K562 (cell line): ENCODE data around the gene ZNF467. TPM values are rescaled to one million over a fixed set of nuclear protein-coding genes. Genes with fewer than 3 reads are reported as not detected.

Source experiments
- ATAC-seq: fragments of 200-7000 bp; cut with Tn5 transposase; 3 replicates; pipeline ENCODE4 v1.9.1; 2020; ENCODE audit warnings: moderate library complexity
- BruUV-seq: library from RNA; stranded (reverse); fragments of 400-500 nt; replicated peaks from 2 replicates; lab custom pipeline; 2021; lab: Mats Ljungman, UMichigan
- CTCF ChIA-PET: fragments of 300-600 bp; formaldehyde crosslinking; extraction: SDS; loops from one replicate; lab custom pipeline; 2021; ENCODE audit warnings: low intra/inter-chr PET ratio; lab: Yijun Ruan, JAX
- POLR2A ChIA-PET: fragments of 300-600, 350-650 bp; sonication (Branson Sonifier 250); formaldehyde crosslinking; extraction: SDS; loops from one replicate; lab custom pipeline; 2021; ENCODE audit warnings: antibody characterized with exemption, inconsistent platforms; lab: Yijun Ruan, JAX
- DNase-seq, 4 experiments: peaks; one replicate each; pipeline versions ENCODE4 v3.0.0 to v3.0.0-alpha.2; 2011 to 2018; ENCODE audit warnings: low spot score in 3 of 4, mixed read lengths in 3 of 4; ENCODE audit errors: extremely low read depth in 1 of 4
- FAIRE-seq: peaks from 2 replicates; lab custom pipeline; 2011; peaks lifted over from hg19 to GRCh38; lab: Jason Lieb, UNC
- H2AFZ ChIP-seq: 2 replicates; pipeline ENCODE4 v1.6.0; 2011; ENCODE audit warnings: low read depth, low read length, control low read depth, inconsistent platforms
- H3K27ac ChIP-seq: fragments of 200-600 bp; 3 replicates; pipeline ENCODE4 v1.8.0; 2011; ENCODE audit warnings: low read depth, mild to moderate bottlenecking, control low read depth, inconsistent platforms, low read length, moderate library complexity, mixed read lengths; ENCODE audit errors: extremely low read depth
- H3K27me3 ChIP-seq, 2 experiments: fragments of 300-600 bp in 1 of 2; 2 replicates in 1 of 2; 3 replicates in 1 of 2; pipeline versions ENCODE4 v1.6.0 to v1.8.0; 2011; ENCODE audit warnings: inconsistent platforms in 2 of 2, low read length in 2 of 2, mild to moderate bottlenecking in 1 of 2, mixed read lengths in 1 of 2, moderate library complexity in 1 of 2; ENCODE audit not compliant: control insufficient read depth in 2 of 2, insufficient read depth in 2 of 2
- H3K36me3 ChIP-seq: fragments of 300-600 bp; 3 replicates; pipeline ENCODE4 v1.8.0; 2011; ENCODE audit warnings: mild to moderate bottlenecking, low read length, inconsistent platforms; ENCODE audit not compliant: control insufficient read depth, insufficient read depth
- H3K4me1 ChIP-seq, 2 experiments: fragments of 200-600 bp in 1 of 2; replicated peaks in 1 of 2; 2 replicates in 1 of 2; 3 replicates in 1 of 2; pipeline versions ENCODE4 v1.5.1 to v1.8.0; 2011; ENCODE audit warnings: inconsistent platforms in 2 of 2, low read length in 2 of 2, mild to moderate bottlenecking in 1 of 2, mixed read lengths in 1 of 2, moderate library complexity in 1 of 2; ENCODE audit not compliant: control insufficient read depth in 2 of 2, insufficient read depth in 2 of 2
- H3K4me2 ChIP-seq: 2 replicates; pipeline ENCODE4 v1.6.1; 2011; ENCODE audit warnings: low read length, control low read depth, inconsistent platforms, mixed read lengths; ENCODE audit not compliant: insufficient read depth
- H3K4me3 ChIP-seq: fragments of 200-600 bp; sonication (generic), shearing (Covaris generic); 2 replicates; pipeline ENCODE4 v1.5.1; 2016; ENCODE audit warnings: control low read depth, inconsistent platforms
- H3K79me2 ChIP-seq: fragments of 200-600 bp; 3 replicates; pipeline ENCODE4 v1.8.0; 2011; ENCODE audit warnings: low read length, inconsistent platforms; ENCODE audit not compliant: control insufficient read depth, insufficient read depth
- H3K9ac ChIP-seq, 2 experiments: 2 replicates each; pipeline versions ENCODE4 v1.6.0 to v1.6.1; 2011; ENCODE audit warnings: low read depth in 2 of 2, low read length in 2 of 2, control low read depth in 1 of 2, inconsistent platforms in 1 of 2, mild to moderate bottlenecking in 1 of 2, mixed read lengths in 1 of 2; ENCODE audit not compliant: insufficient read depth in 1 of 2
- H3K9me1 ChIP-seq: one replicate; pipeline ENCODE4 v1.6.0; 2011; ENCODE audit warnings: inconsistent platforms, mild to moderate bottlenecking, low read length, moderate library complexity; ENCODE audit not compliant: control insufficient read depth, insufficient read depth
- H3K9me3 ChIP-seq: replicated peaks from 2 replicates; pipeline ENCODE4 v1.5.1; 2011; ENCODE audit warnings: low read depth, low read length, inconsistent platforms; ENCODE audit not compliant: control insufficient read depth, insufficient read depth
- H4K20me1 ChIP-seq: replicated peaks from 2 replicates; pipeline ENCODE4 v1.6.1; 2011; ENCODE audit warnings: low read length, inconsistent platforms, mixed read lengths; ENCODE audit not compliant: control insufficient read depth, insufficient read depth
- ATF2 ChIP-seq: sonication (generic); formaldehyde crosslinking; IDR thresholded peaks from 2 replicates; pipeline ENCODE4 v1.8.1; 2022; ENCODE audit warnings: missing genetic modification reagents
- DNMT1 ChIP-seq: fragments of 450-650 bp; IDR thresholded peaks from 2 replicates; pipeline ENCODE4 v1.6.1; 2016; ENCODE audit warnings: antibody characterized with exemption, mild to moderate bottlenecking
- ETS2 ChIP-seq: IDR thresholded peaks from 2 replicates; pipeline ENCODE4 v1.6.1; 2016; ENCODE audit warnings: borderline replicate concordance, missing genetic modification characterization, mild to moderate bottlenecking, moderate library complexity, missing compliant biosample characterization; ENCODE audit not compliant: poor library complexity, severe bottlenecking
- FOSL1 ChIP-seq: fragments of 200-800 bp; sonication (Bioruptor generic); conservative IDR thresholded peaks from 2 replicates; pipeline ENCODE4 v1.6.1; 2016; ENCODE audit warnings: missing genetic modification characterization, missing compliant biosample characterization
- MCM2 ChIP-seq: fragments of 450-650 bp; IDR thresholded peaks from 2 replicates; pipeline ENCODE4 v1.6.1; 2017; ENCODE audit warnings: low read depth, mild to moderate bottlenecking
- RB1 ChIP-seq: fragments of 450-650 bp; IDR thresholded peaks from 2 replicates; pipeline ENCODE4 v1.6.1; 2017; ENCODE audit warnings: low read depth, mild to moderate bottlenecking
- ZBTB40 ChIP-seq, 2 experiments: fragments of 450-650 bp in 1 of 2; sonication (generic) in 1 of 2; formaldehyde crosslinking in 1 of 2; IDR thresholded peaks; 2 replicates each; pipeline versions ENCODE4 v1.7.1 to v1.9.0; 2016 to 2022; ENCODE audit warnings: inconsistent platforms in 1 of 2, mild to moderate bottlenecking in 1 of 2, missing genetic modification reagents in 1 of 2
- ZNF24 ChIP-seq: fragments of 450-650 bp; IDR thresholded peaks from 2 replicates; pipeline ENCODE4 v1.6.1; 2016
- ZNF696 ChIP-seq: fragments of 250-450 bp; sonication (Bioruptor Pico); conservative IDR thresholded peaks from 2 replicates; pipeline ENCODE4 v1.4.0; 2020; ENCODE audit warnings: mild to moderate bottlenecking, moderate library complexity
- WGBS: fragments of 100-300 bp; shearing (Covaris generic); methylation state at CpG from one replicate; pipeline ENCODE4 v1.1.6; 2016; ENCODE audit warnings: low coverage, mixed read lengths; ENCODE audit not compliant: insufficient coverage; ENCODE audit errors: missing lambda C conversion rate; 5-methylcytosine and 5-hydroxymethylcytosine counted together
- in situ Hi-C: fragments of 300-500 bp; cut with MboI; formaldehyde crosslinking; loops from 4 replicates; pipeline ENCODE4 v1.15.0; 2018; ENCODE audit warnings: inconsistent platforms, mixed read lengths
- intact Hi-C: fragments of 100-400 bp; cut with micrococcal nuclease; formaldehyde crosslinking; loops from 2 replicates; pipeline ENCODE4 v1.14.2; 2022
- polyA plus RNA-seq, 8 experiments: library from polyadenylated mRNA; depleted of rRNA in 4 of 8; stranded (reverse) in 5 of 8; unstranded in 3 of 8; fragments of >200 nt; fragmentation: Nextera tagmentation in 2 of 8; fragmentation: Illumina TruSeq in 1 of 8; extraction: Ambion mirVana in 2 of 8; extraction: Trizol in 1 of 8; gene quantifications; 2 replicates each; pipeline versions ENCODE4 v1.2.1 to v1.2.3, GENCODE V29; 2011 to 2014; ENCODE audit warnings: inconsistent platforms in 1 of 8, missing spikeins in 1 of 8
- total RNA-seq, 7 experiments: library from RNA; depleted of rRNA in 6 of 7; stranded (reverse); fragments of >200 nt in 6 of 7; fragmentation: Illumina TruSeq in 2 of 7; extraction: Trizol in 2 of 7; gene quantifications; 2 replicates each; pipeline versions ENCODE4 v1.2.1 to v1.2.3, GENCODE V29; 2011 to 2021; ENCODE audit warnings: low replicate concordance in 1 of 7

The ZNF467 gene
- total and polyA plus RNA-seq, 9 of the 15 experiments (the other 6 are each of a cell fraction or from before 2014, with no cell fraction given), result 0.32 to 14.2 (median 1.7) TPM

- Histone ChIP-seq H3K9me3 (no peaks in the 10 kb centered on the region), H4K20me1 (peaks cover 14% of the 10 kb centered on the region), H3K79me2 (peaks cover 21% of the 10 kb centered on the region), H3K4me1 (peaks cover 42 to 68% of the 10 kb centered on the region in 2 experiments), H3K36me3 (peaks cover 62% of the 10 kb centered on the region; the same call in 2 of the 3 replicates), H3K27ac (peak overlapping the region; percentile 85; the same call in 2 of the 3 replicates), H2AFZ (no peak overlapping the region), H3K4me3 (no peak overlapping the region), H3K9me1 (peaks cover 4% of the 10 kb centered on the region), H3K27me3 (no peaks in the 10 kb centered on the region), H3K9ac (peak overlapping the region; percentile 68 to 87; a peak in 2 of 4 replicates), H3K4me2 (peak overlapping the region; percentile 80)
- POLR2A ChIA-PET, result interaction anchor here (0.6 to 4.9 kb wide), 3 partner anchors 9 to 220 kb away, joined by 3 to 27 read pairs (median 5); no protein-coding TSS in a partner anchor
- CTCF ChIA-PET, result no interaction called here
- in situ Hi-C loops, result no loop called here
- ATAC-seq (no peak), DNase-seq (peak in 1 of 4 experiments; percentile 41), FAIRE-seq (no peak)
- BruUV-seq, result no TSS peak
- intact Hi-C loops, result no loop called here
- 87% methylated on average over 22 of the region's 22 CpGs for WGBS
- TF ChIP-seq ZNF696 (CRISPR knock-in tag) (no peak), ATF2 (CRISPR knock-in tag) (no peak), ETS2 (tag) (no peak), ZBTB40 (IDR thresholded peaks at IDR 0.05) (no peak), ZBTB40 (CRISPR knock-in tag; IDR thresholded peaks at IDR 0.05) (peak; percentile 52; the same call in 1 of the 2 replicates), FOSL1 (tag) (no peak), ZNF24 (no peak), RB1 (no peak), MCM2 (no peak), DNMT1 (no peak)
Observed at GRCh38 chr7:149720372-149721083, 52.9 kb downstream of the ZNF467 start.
